ENCODE measurements around the gene NHEJ1. TPM values are rescaled to one million over a fixed set of nuclear protein-coding genes. Genes with fewer than 3 reads are reported as not detected.

NHEJ1 gene
- total and polyA plus RNA-seq, 2 of the 13 experiments (the other 11 are each of a cell fraction or from before 2014, with no cell fraction given), result 30.0 to 30.7 TPM

- WGBS (ENCODE audit: low lambda C conversion rate), result 26% methylated on average over 21 of the region's 21 CpGs
- TF ChIP-seq ZNF615 (CRISPR knock-in tag; IDR thresholded peaks at IDR 0.05; ENCODE audit: borderline replicate concordance), result no peak
- TF ChIP-seq ZFY (CRISPR knock-in tag; IDR thresholded peaks at IDR 0.05), result no peak
- no peak for TF ChIP-seq ZNF12 (CRISPR knock-in tag; IDR thresholded peaks at IDR 0.05)
- TF ChIP-seq CBX5 (CRISPR knock-in tag; IDR thresholded peaks at IDR 0.05; ENCODE audit: borderline replicate concordance), result no peak
- TF ChIP-seq KDM5A (IDR thresholded peaks at IDR 0.05; ENCODE audit: borderline replicate concordance, low read length), result no peak
- TF ChIP-seq SMAD1 (CRISPR knock-in tag; IDR thresholded peaks at IDR 0.05; ENCODE audit: borderline replicate concordance, low read depth), result no peak
- no peak for TF ChIP-seq AHDC1 (CRISPR knock-in tag; IDR thresholded peaks at IDR 0.05; ENCODE audit: borderline replicate concordance)
- TF ChIP-seq SP4 (CRISPR knock-in tag; IDR thresholded peaks at IDR 0.05), result no peak
- no peak for TF ChIP-seq CHD2 (IDR thresholded peaks at IDR 0.05; ENCODE audit: low read depth, low read length)
- TF ChIP-seq ZZZ3 (CRISPR knock-in tag; IDR thresholded peaks at IDR 0.05; ENCODE audit: borderline replicate concordance), result no peak
- no peak for TF ChIP-seq HNRNPH1 (optimal IDR thresholded peaks at IDR 0.05; ENCODE audit: low read depth, low read length)
- no peak for TF ChIP-seq MTA1 (CRISPR knock-in tag; IDR thresholded peaks at IDR 0.05; ENCODE audit: borderline replicate concordance)
- no peak for TF ChIP-seq EEA1 (CRISPR knock-in tag; IDR thresholded peaks at IDR 0.05; ENCODE audit: borderline replicate concordance)
- TF ChIP-seq TSC22D2 (CRISPR knock-in tag; IDR thresholded peaks at IDR 0.05; ENCODE audit: borderline replicate concordance), result no peak
- TF ChIP-seq IRX3 (CRISPR knock-in tag; IDR thresholded peaks at IDR 0.05; ENCODE audit: borderline replicate concordance, low read depth), result no peak
- no peak for TF ChIP-seq ZBTB10 (CRISPR knock-in tag; IDR thresholded peaks at IDR 0.05; ENCODE audit: borderline replicate concordance)
- no peak for TF ChIP-seq PTBP1 (IDR thresholded peaks at IDR 0.05; ENCODE audit: low read depth, low read length, poor library complexity, severe bottlenecking)
- no peak for TF ChIP-seq ZFP36 (IDR thresholded peaks at IDR 0.05; ENCODE audit: borderline replicate concordance, low read depth, low read length, partially characterized antibody)
These were observed 119.4 kb downstream of the NHEJ1 start, which contains the start of gene CFAP65 for GRCh38 chr2:219041252-219041651. TSS of gene CFAP65 (minus strand) at chr2:219041516. CDS start at chr2:219039048, 2,468 bp downstream.

More at GRCh38 chr2:219041252-219041651, 119.4 kb downstream of the NHEJ1 start, which contains the start of gene CFAP65:
- intact Hi-C loops (cut with micrococcal nuclease; ENCODE audit: unreplicated experiment) (no loop called here), in situ Hi-C loops (cut with HindIII; ENCODE audit: extremely low pct_ligation_motif_present, low pct_unique_long_range_greater_than_20kb) (loop anchor here (5.0 kb wide), 1 partner anchor 266 kb away; the partner anchor contains the start of gene PTPRN)
- Histone ChIP-seq H3K27me3 (ENCODE audit: control insufficient read depth in 1 of 2, insufficient read depth in 2 of 2, low read length in 2 of 2) (peaks cover 5 to 37% of the 10 kb centered on the region in 2 experiments; a peak in 4 of 5 replicates), H3K4me2 (ENCODE audit: low read depth, low read length) (no peak within 1 kb of the TSS), H3K9me3 (ENCODE audit: low read length) (no peaks in the 10 kb centered on the region), H3K79me2 (ENCODE audit: insufficient read depth, low read length) (no peaks in the 10 kb centered on the region), H2AFZ (ENCODE audit: low read length) (no peak within 1 kb of the TSS), H3K4me1 (ENCODE audit: insufficient read depth, low read length) (peaks cover 25% of the 10 kb centered on the region), H3K36me3 (replicated peaks in 1 of 2; ENCODE audit: control insufficient read depth in 1 of 2, insufficient read depth in 2 of 2, low read length in 2 of 2) (no peaks in the 10 kb centered on the region), H3K27ac (ENCODE audit: extremely low read length, insufficient read depth, low read length) (no peak within 1 kb of the TSS), H3K9ac (ENCODE audit: insufficient read depth, low read depth, low read length) (no peak within 1 kb of the TSS), H4K20me1 (ENCODE audit: insufficient read depth, low read length) (0 out of 2 replicates have a peak, but pooled peaks cover 9% of the 10 kb centered on the region), H3K4me3 (replicated peaks in 1 of 3; ENCODE audit: insufficient read depth in 1 of 3, low read depth in 2 of 3, low read length in 3 of 3) (no peak within 1 kb of the TSS)
- DNase-seq (ENCODE audit: low spot score) (no peak), ATAC-seq (no peak), FAIRE-seq (no peak)
- POLR2A ChIA-PET, result no interaction called here
- CTCF ChIA-PET (ENCODE audit: low intra/inter-chr PET ratio, low total read pairs), result no interaction called here
- no TSS peak for BruUV-seq (replicated peaks)

Measured in HepG2 (cell line).